K562 (cell line): ENCODE data around the gene EGFR. TPM values are rescaled to one million over a fixed set of nuclear protein-coding genes. Genes with fewer than 3 reads are reported as not detected.

Source experiments
- ATAC-seq: fragments of 200-7000 bp; cut with Tn5 transposase; 3 replicates; pipeline ENCODE4 v1.9.1; 2020; ENCODE audit warnings: moderate library complexity
- BruUV-seq: library from RNA; stranded (reverse); fragments of 400-500 nt; replicated peaks from 2 replicates; lab custom pipeline; 2021; lab: Mats Ljungman, UMichigan
- CTCF ChIA-PET: fragments of 300-600 bp; formaldehyde crosslinking; extraction: SDS; loops from one replicate; lab custom pipeline; 2021; ENCODE audit warnings: low intra/inter-chr PET ratio; lab: Yijun Ruan, JAX
- POLR2A ChIA-PET: fragments of 300-600, 350-650 bp; sonication (Branson Sonifier 250); formaldehyde crosslinking; extraction: SDS; loops from one replicate; lab custom pipeline; 2021; ENCODE audit warnings: antibody characterized with exemption, inconsistent platforms; lab: Yijun Ruan, JAX
- DNase-seq, 4 experiments: peaks; one replicate each; pipeline versions ENCODE4 v3.0.0 to v3.0.0-alpha.2; 2011 to 2018; ENCODE audit warnings: low spot score in 3 of 4, mixed read lengths in 3 of 4; ENCODE audit errors: extremely low read depth in 1 of 4
- FAIRE-seq: peaks from 2 replicates; lab custom pipeline; 2011; peaks lifted over from hg19 to GRCh38; lab: Jason Lieb, UNC
- H2AFZ ChIP-seq: 2 replicates; pipeline ENCODE4 v1.6.0; 2011; ENCODE audit warnings: low read depth, low read length, control low read depth, inconsistent platforms
- H3K27ac ChIP-seq: fragments of 200-600 bp; 3 replicates; pipeline ENCODE4 v1.8.0; 2011; ENCODE audit warnings: low read depth, mild to moderate bottlenecking, control low read depth, inconsistent platforms, low read length, moderate library complexity, mixed read lengths; ENCODE audit errors: extremely low read depth
- H3K27me3 ChIP-seq, 2 experiments: fragments of 300-600 bp in 1 of 2; 2 replicates in 1 of 2; 3 replicates in 1 of 2; pipeline versions ENCODE4 v1.6.0 to v1.8.0; 2011; ENCODE audit warnings: inconsistent platforms in 2 of 2, low read length in 2 of 2, mild to moderate bottlenecking in 1 of 2, mixed read lengths in 1 of 2, moderate library complexity in 1 of 2; ENCODE audit not compliant: control insufficient read depth in 2 of 2, insufficient read depth in 2 of 2
- H3K36me3 ChIP-seq: fragments of 300-600 bp; 3 replicates; pipeline ENCODE4 v1.8.0; 2011; ENCODE audit warnings: mild to moderate bottlenecking, low read length, inconsistent platforms; ENCODE audit not compliant: control insufficient read depth, insufficient read depth
- H3K4me1 ChIP-seq, 2 experiments: fragments of 200-600 bp in 1 of 2; replicated peaks in 1 of 2; 2 replicates in 1 of 2; 3 replicates in 1 of 2; pipeline versions ENCODE4 v1.5.1 to v1.8.0; 2011; ENCODE audit warnings: inconsistent platforms in 2 of 2, low read length in 2 of 2, mild to moderate bottlenecking in 1 of 2, mixed read lengths in 1 of 2, moderate library complexity in 1 of 2; ENCODE audit not compliant: control insufficient read depth in 2 of 2, insufficient read depth in 2 of 2
- H3K4me2 ChIP-seq: 2 replicates; pipeline ENCODE4 v1.6.1; 2011; ENCODE audit warnings: low read length, control low read depth, inconsistent platforms, mixed read lengths; ENCODE audit not compliant: insufficient read depth
- H3K4me3 ChIP-seq: fragments of 200-600 bp; sonication (generic), shearing (Covaris generic); 2 replicates; pipeline ENCODE4 v1.5.1; 2016; ENCODE audit warnings: control low read depth, inconsistent platforms
- H3K79me2 ChIP-seq: fragments of 200-600 bp; 3 replicates; pipeline ENCODE4 v1.8.0; 2011; ENCODE audit warnings: low read length, inconsistent platforms; ENCODE audit not compliant: control insufficient read depth, insufficient read depth
- H3K9ac ChIP-seq, 2 experiments: 2 replicates each; pipeline versions ENCODE4 v1.6.0 to v1.6.1; 2011; ENCODE audit warnings: low read depth in 2 of 2, low read length in 2 of 2, control low read depth in 1 of 2, inconsistent platforms in 1 of 2, mild to moderate bottlenecking in 1 of 2, mixed read lengths in 1 of 2; ENCODE audit not compliant: insufficient read depth in 1 of 2
- H3K9me1 ChIP-seq: one replicate; pipeline ENCODE4 v1.6.0; 2011; ENCODE audit warnings: inconsistent platforms, mild to moderate bottlenecking, low read length, moderate library complexity; ENCODE audit not compliant: control insufficient read depth, insufficient read depth
- H3K9me3 ChIP-seq: replicated peaks from 2 replicates; pipeline ENCODE4 v1.5.1; 2011; ENCODE audit warnings: low read depth, low read length, inconsistent platforms; ENCODE audit not compliant: control insufficient read depth, insufficient read depth
- H4K20me1 ChIP-seq: replicated peaks from 2 replicates; pipeline ENCODE4 v1.6.1; 2011; ENCODE audit warnings: low read length, inconsistent platforms, mixed read lengths; ENCODE audit not compliant: control insufficient read depth, insufficient read depth
- FOSL1 ChIP-seq: fragments of 200-800 bp; sonication (Bioruptor generic); conservative IDR thresholded peaks from 2 replicates; pipeline ENCODE4 v1.6.1; 2016; ENCODE audit warnings: missing genetic modification characterization, missing compliant biosample characterization
- GATAD2B ChIP-seq: fragments of 450-650 bp; IDR thresholded peaks from 2 replicates; pipeline ENCODE4 v1.6.1; 2017; ENCODE audit warnings: mild to moderate bottlenecking, borderline replicate concordance
- JUND ChIP-seq, 2 experiments: IDR thresholded peaks; 2 replicates in 1 of 2; 3 replicates in 1 of 2; pipeline ENCODE4 v1.6.1; 2011; ENCODE audit warnings: borderline replicate concordance in 2 of 2, low read depth in 2 of 2, low read length in 2 of 2, improper control_type of control experiment in 1 of 2, missing biosample characterization in 1 of 2, missing genetic modification characterization in 1 of 2, missing genetic modification reagents in 1 of 2
- KDM1A ChIP-seq, 2 experiments: fragments of 450-650 bp; IDR thresholded peaks; 2 replicates each; pipeline ENCODE4 v1.6.1; 2016; ENCODE audit warnings: mild to moderate bottlenecking in 2 of 2
- ZNF41 ChIP-seq: fragments of 250-450 bp; sonication (Bioruptor Pico); conservative IDR thresholded peaks from 2 replicates; pipeline ENCODE4 v1.4.0; 2020; ENCODE audit warnings: mild to moderate bottlenecking
- ZNF780A ChIP-seq: fragments of 250-450 bp; sonication (Bioruptor Pico); IDR thresholded peaks from 2 replicates; pipeline ENCODE4 v1.5.0; 2021; ENCODE audit warnings: mild to moderate bottlenecking
- WGBS: fragments of 100-300 bp; shearing (Covaris generic); methylation state at CpG from one replicate; pipeline ENCODE4 v1.1.6; 2016; ENCODE audit warnings: low coverage, mixed read lengths; ENCODE audit not compliant: insufficient coverage; ENCODE audit errors: missing lambda C conversion rate; 5-methylcytosine and 5-hydroxymethylcytosine counted together
- in situ Hi-C: fragments of 300-500 bp; cut with MboI; formaldehyde crosslinking; loops from 4 replicates; pipeline ENCODE4 v1.15.0; 2018; ENCODE audit warnings: inconsistent platforms, mixed read lengths
- intact Hi-C: fragments of 100-400 bp; cut with micrococcal nuclease; formaldehyde crosslinking; loops from 2 replicates; pipeline ENCODE4 v1.14.2; 2022
- polyA plus RNA-seq, 8 experiments: library from polyadenylated mRNA; depleted of rRNA in 4 of 8; stranded (reverse) in 5 of 8; unstranded in 3 of 8; fragments of >200 nt; fragmentation: Nextera tagmentation in 2 of 8; fragmentation: Illumina TruSeq in 1 of 8; extraction: Ambion mirVana in 2 of 8; extraction: Trizol in 1 of 8; gene quantifications; 2 replicates each; pipeline versions ENCODE4 v1.2.1 to v1.2.3, GENCODE V29; 2011 to 2014; ENCODE audit warnings: inconsistent platforms in 1 of 8, missing spikeins in 1 of 8
- total RNA-seq, 7 experiments: library from RNA; depleted of rRNA in 6 of 7; stranded (reverse); fragments of >200 nt in 6 of 7; fragmentation: Illumina TruSeq in 2 of 7; extraction: Trizol in 2 of 7; gene quantifications; 2 replicates each; pipeline versions ENCODE4 v1.2.1 to v1.2.3, GENCODE V29; 2011 to 2021; ENCODE audit warnings: low replicate concordance in 1 of 7

Gene EGFR
- total and polyA plus RNA-seq, 9 of the 15 experiments (the other 6 are each of a cell fraction or from before 2014, with no cell fraction given) = 0.13 TPM; not detected in 8

DNA sequence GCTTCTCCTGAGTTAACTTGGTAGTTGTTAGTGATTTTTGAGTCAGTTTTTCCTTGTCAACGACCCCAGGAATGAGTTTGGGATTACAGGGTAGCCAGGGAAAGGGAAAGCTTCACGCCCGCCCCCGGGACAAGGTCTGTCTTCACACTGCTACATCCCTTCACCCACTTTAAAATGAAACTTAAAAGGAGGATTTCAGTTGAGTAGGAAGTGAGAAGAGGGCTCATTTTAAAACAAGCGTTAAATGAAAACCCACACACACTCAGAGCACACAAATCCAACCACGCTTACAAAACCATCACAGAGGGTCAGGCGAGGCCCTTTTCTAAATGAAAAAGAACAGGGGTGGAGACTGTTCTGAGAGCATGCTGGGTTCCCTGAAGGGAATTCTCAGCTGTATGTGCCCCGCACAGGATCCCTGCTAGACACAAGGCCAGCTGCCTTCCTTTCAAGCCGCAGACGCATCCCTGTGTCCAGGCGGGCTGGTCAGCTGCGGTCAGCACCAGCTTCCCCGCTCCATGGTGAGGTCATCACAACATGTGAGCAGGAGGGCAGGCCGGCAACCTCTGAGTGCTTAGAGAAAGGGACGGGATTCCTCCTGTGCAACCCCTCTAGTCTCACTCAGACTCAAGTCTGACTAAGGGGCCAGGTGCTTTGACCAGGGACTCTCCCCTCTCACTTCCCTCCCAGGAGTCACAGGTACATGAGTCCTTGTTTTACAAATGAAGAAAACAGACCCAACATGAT lies 111.8 kb downstream of the EGFR start:
- no peak for TF ChIP-seq ZNF780A
- no peak for TF ChIP-seq KDM1A (IDR thresholded peaks at IDR 0.05)
- TF ChIP-seq ZNF41 = no peak
- 0 out of 2 replicates have a peak, but pooled peaks have one; percentile 13 for TF ChIP-seq JUND (IDR thresholded peaks at IDR 0.05; ENCODE audit: borderline replicate concordance, low read depth, low read length)
- no peak for TF ChIP-seq JUND (tag; IDR thresholded peaks at IDR 0.05; ENCODE audit: borderline replicate concordance, low read depth, low read length)
- 0 out of 2 replicates have a peak, but pooled peaks have one; percentile 17 for TF ChIP-seq FOSL1 (tag)
- TF ChIP-seq GATAD2B = no peak
- TF ChIP-seq, all 486 proteins: peak for 2
- no peak for ATAC-seq
- BruUV-seq = no TSS peak
- FAIRE-seq = no peak
- Histone ChIP-seq H3K27me3 (peaks cover 0 to 10% of the 10 kb centered on the region in 2 experiments; a peak in 1 of 5 replicates), H3K4me2 (no peak overlapping the region), H3K9ac (no peak overlapping the region), H4K20me1 (no peaks in the 10 kb centered on the region), H3K36me3 (no peaks in the 10 kb centered on the region), H2AFZ (no peak overlapping the region), H3K4me1 (peaks cover 15 to 16% of the 10 kb centered on the region in 2 experiments; a peak in 4 of 5 replicates), H3K79me2 (no peaks in the 10 kb centered on the region), H3K9me3 (no peaks in the 10 kb centered on the region; the same call in 1 of the 2 replicates), H3K9me1 (no peaks in the 10 kb centered on the region), H3K4me3 (no peak overlapping the region), H3K27ac (no peak overlapping the region)
- 39% methylated on average over 9 of the region's 15 CpGs for WGBS
- ChIA-PET CTCF (no interaction called here), POLR2A (interaction anchor here (0.7 kb wide), 1 partner anchor 55 kb away, joined by 3 read pairs; no protein-coding TSS in a partner anchor)
- intact Hi-C loops = no loop called here
- no peak for DNase-seq
- in situ Hi-C loops = no loop called here
